Uterus (tissue), 4 donors: Measurements from ENCODE around the gene SEC63. TPM values are rescaled to one million over a fixed set of nuclear protein-coding genes. Genes with fewer than 3 reads are reported as not detected.

Experiments used
- DNase-seq, 2 donors: peaks; one replicate each; pipeline ENCODE4 v3.0.0-alpha.2; 2019 to 2020
- H3K27ac ChIP-seq, 2 donors: fragments of 200-600 bp; sonication (generic); 1 replicate in 1 of 2; 2 replicates in 1 of 2; pipeline ENCODE4 v1.5.1; 2016 to 2018
- H3K27me3 ChIP-seq, 2 donors: fragments of 200-600 bp; sonication (generic); one replicate each; pipeline ENCODE4 v1.5.1; 2018 to 2019; ENCODE audit warnings: control low read depth in 1 of 2
- H3K36me3 ChIP-seq, 2 donors: fragments of 200-600 bp; sonication (generic); one replicate each; pipeline ENCODE4 v1.5.1; 2019; ENCODE audit warnings: control low read depth in 1 of 2
- H3K4me1 ChIP-seq, 2 donors: fragments of 200-600 bp; sonication (generic); one replicate each; pipeline ENCODE4 v1.5.1; 2018 to 2019; ENCODE audit warnings: control low read depth in 1 of 2
- H3K4me3 ChIP-seq, 2 donors: fragments of 200-600 bp; sonication (generic); 1 replicate in 1 of 2; 2 replicates in 1 of 2; pipeline ENCODE4 v1.5.1; 2018 to 2019; ENCODE audit warnings: mild to moderate bottlenecking in 1 of 2
- H3K9me3 ChIP-seq, 2 donors: fragments of 200-600 bp; sonication (generic); one replicate each; pipeline ENCODE4 v1.5.1; 2019; ENCODE audit warnings: control low read depth in 1 of 2
- POLR2A ChIP-seq, 2 donors: fragments of 450-650 bp; IDR thresholded peaks; one replicate each; pipeline ENCODE4 v1.6.1; 2016; ENCODE audit warnings: antibody characterized with exemption in 2 of 2, mild to moderate bottlenecking in 1 of 2, moderate library complexity in 1 of 2
- intact Hi-C: fragments of 100-400 bp; cut with DNase I; formaldehyde crosslinking; loops from one replicate; pipeline ENCODE4 v1.15.1; 2023; ENCODE audit warnings: low total_unique reads
- small RNA-seq: library from RNA; depleted of rRNA; stranded (forward); fragments of <200 nt; gene quantifications from one replicate; pipeline ENCODE3, GENCODE V24; 2016
- total RNA-seq, 4 donors: library from RNA; depleted of rRNA in 3 of 4; stranded (reverse); fragments of >200 nt in 3 of 4; gene quantifications; one replicate each; pipeline versions ENCODE4 v1.1.0 to v1.2.4, GENCODE V29; 2014 to 2023
- TF ChIP-seq, protein P1 (sequence below), 4 experiments: fragments of 200-600 bp in 2 of 4; fragments of 450-650 bp in 2 of 4; sonication (generic) in 2 of 4; IDR thresholded peaks; one replicate each; pipeline ENCODE4 v1.5.1; 2016 to 2019; ENCODE audit warnings: antibody characterized with exemption in 4 of 4, mild to moderate bottlenecking in 2 of 4, moderate library complexity in 1 of 4
- donor health status: DM: yes; HTN: yes; CAD: no.

Gene SEC63
- total RNA-seq, 4 donors from 2014 or later, result 24.8 to 134 (median 44.4) TPM

DNA sequence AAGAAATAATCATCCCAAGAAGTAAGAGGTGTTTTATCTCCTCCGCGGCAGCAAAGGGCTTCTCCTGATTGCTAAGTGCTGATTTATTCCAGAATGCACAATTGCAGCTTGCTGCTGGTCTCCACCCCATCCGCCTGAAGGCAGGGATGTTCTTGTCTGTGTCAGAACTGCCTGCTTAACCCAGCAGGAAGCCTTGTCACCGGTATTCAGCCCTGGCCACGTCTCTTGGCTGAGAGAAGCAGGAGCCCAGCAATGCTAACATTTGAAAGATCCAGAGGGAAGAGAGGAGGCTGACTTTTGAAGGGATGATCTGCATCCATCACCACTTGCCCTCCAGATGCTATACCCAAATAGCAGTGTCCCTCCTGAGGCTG, 138.1 kb downstream of the SEC63 start:
- H3K27ac ChIP-seq, result no peak overlapping the region
- no peak for DNase-seq
- H3K27me3 ChIP-seq, result no peaks in the 10 kb centered on the region
- intact Hi-C loops, result loop anchor here (2.0 kb wide), 1 partner anchor 17 kb away; no protein-coding TSS in a partner anchor
- H3K36me3 ChIP-seq, result no peaks in the 10 kb centered on the region
- H3K4me1 ChIP-seq, result no peaks in the 10 kb centered on the region
- TF ChIP-seq, protein P1, sequence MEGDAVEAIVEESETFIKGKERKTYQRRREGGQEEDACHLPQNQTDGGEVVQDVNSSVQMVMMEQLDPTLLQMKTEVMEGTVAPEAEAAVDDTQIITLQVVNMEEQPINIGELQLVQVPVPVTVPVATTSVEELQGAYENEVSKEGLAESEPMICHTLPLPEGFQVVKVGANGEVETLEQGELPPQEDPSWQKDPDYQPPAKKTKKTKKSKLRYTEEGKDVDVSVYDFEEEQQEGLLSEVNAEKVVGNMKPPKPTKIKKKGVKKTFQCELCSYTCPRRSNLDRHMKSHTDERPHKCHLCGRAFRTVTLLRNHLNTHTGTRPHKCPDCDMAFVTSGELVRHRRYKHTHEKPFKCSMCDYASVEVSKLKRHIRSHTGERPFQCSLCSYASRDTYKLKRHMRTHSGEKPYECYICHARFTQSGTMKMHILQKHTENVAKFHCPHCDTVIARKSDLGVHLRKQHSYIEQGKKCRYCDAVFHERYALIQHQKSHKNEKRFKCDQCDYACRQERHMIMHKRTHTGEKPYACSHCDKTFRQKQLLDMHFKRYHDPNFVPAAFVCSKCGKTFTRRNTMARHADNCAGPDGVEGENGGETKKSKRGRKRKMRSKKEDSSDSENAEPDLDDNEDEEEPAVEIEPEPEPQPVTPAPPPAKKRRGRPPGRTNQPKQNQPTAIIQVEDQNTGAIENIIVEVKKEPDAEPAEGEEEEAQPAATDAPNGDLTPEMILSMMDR (IDR thresholded peaks at IDR 0.05), result no peak
- TF ChIP-seq POLR2A (IDR thresholded peaks at IDR 0.05), result no peak
- no peaks in the 10 kb centered on the region for H3K9me3 ChIP-seq
- H3K4me3 ChIP-seq, result no peak overlapping the region

DNA sequence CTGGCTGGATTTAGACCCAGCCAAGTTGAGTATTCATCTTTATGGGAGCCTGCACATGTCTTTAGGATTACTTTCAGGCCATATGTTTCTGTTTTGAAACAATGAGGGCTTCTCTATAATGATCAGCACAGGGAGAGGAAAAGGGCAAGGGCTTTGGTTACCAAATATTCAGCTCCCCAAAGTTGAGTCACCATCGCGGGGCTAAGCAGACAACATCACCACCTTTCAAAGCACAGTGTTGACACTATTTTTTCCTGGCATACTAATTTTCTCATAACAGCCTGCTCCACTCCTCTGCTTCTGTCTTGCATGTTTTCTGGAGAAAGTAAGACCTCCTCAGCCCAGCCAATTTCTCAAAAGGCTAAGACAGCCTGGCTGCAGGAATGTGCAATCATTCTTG, 138.8 kb downstream of the SEC63 start:
- intact Hi-C loops, result loop anchor here (2.0 kb wide), 1 partner anchor 18 kb away; no protein-coding TSS in a partner anchor
- no peaks in the 10 kb centered on the region for H3K27me3 ChIP-seq
- no peak for DNase-seq
- H3K4me1 ChIP-seq, result no peaks in the 10 kb centered on the region
- H3K36me3 ChIP-seq, result no peaks in the 10 kb centered on the region
- no peaks in the 10 kb centered on the region for H3K9me3 ChIP-seq
- H3K27ac ChIP-seq, result no peak overlapping the region
- TF ChIP-seq POLR2A (IDR thresholded peaks at IDR 0.05), result no peak
- TF ChIP-seq, protein P1 (IDR thresholded peaks at IDR 0.05), result no peak
- no peak overlapping the region for H3K4me3 ChIP-seq

DNA sequence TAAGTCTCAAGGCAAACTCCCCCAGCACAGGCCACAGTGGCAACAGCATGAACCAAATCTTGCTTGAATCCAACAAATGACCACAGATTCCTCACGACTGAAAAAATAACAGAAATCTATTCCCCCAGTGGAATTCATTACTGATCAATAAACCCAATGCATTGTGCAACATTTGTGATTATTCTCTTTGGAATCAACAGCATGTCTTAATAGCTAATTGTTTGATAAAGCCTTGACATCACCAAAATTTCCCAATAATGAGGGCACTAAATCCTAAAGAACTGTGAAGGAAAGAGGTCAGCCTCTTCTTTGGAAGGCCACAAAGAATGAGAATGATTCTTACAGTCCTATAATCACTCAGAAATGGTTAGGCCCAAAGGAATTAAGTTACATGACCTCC, 139.7 kb downstream of the SEC63 start:
- no peaks in the 10 kb centered on the region for H3K4me1 ChIP-seq
- DNase-seq, result no peak
- no peaks in the 10 kb centered on the region for H3K27me3 ChIP-seq
- H3K4me3 ChIP-seq, result no peak overlapping the region
- no peaks in the 10 kb centered on the region for H3K36me3 ChIP-seq
- H3K27ac ChIP-seq, result no peak overlapping the region
- intact Hi-C loops, result loop anchor here (2.0 kb wide), 1 partner anchor 19 kb away; no protein-coding TSS in a partner anchor
- TF ChIP-seq POLR2A (IDR thresholded peaks at IDR 0.05), result no peak
- TF ChIP-seq, protein P1 (IDR thresholded peaks at IDR 0.05), result no peak
- H3K9me3 ChIP-seq, result no peaks in the 10 kb centered on the region

DNA sequence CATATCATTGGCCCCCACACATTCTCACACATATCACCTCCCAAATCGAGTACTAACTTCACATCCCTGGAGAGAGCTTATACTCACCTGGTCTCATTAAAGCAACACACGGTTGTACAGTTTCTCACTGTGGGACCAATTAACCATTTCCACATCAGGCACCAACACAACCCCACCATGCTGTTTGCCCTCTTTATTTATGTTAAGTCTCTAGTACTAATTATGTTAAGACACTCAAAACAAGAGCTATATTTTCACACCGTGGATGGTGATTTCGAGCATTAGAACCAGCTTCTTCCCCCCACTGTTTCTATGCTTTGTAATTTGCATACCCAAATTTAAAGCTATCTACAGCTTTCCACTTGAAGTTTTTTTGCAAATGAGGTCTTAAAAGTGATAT, 140.2 kb downstream of the SEC63 start:
- Histone ChIP-seq H3K4me3 (no peak overlapping the region), H3K9me3 (no peaks in the 10 kb centered on the region), H3K27me3 (no peaks in the 10 kb centered on the region), H3K36me3 (no peaks in the 10 kb centered on the region), H3K4me1 (no peaks in the 10 kb centered on the region), H3K27ac (no peak overlapping the region)
- intact Hi-C loops, result loop anchor here (2.0 kb wide), 1 partner anchor 19 kb away; no protein-coding TSS in a partner anchor
- no peak for DNase-seq
- TF ChIP-seq, protein P1 (IDR thresholded peaks at IDR 0.05), result no peak
- no peak for TF ChIP-seq POLR2A (IDR thresholded peaks at IDR 0.05)

Small RNAs within 50 kb of the gene (small RNA-seq; reads per million reads assigned to genes)
- gene MTHFD2P3 (not detected), gene RF00045 (not detected), gene RNU6-437P (not detected)

Other genes with a start within 250 kb of the SEC63 start
- gene SCML4, start 133.9 kb downstream of the SEC63 start, total RNA-seq, result under 1 TPM in 2 of 4 donors, not detected in 2; 0.14 to 0.18 TPM
- 10 to 100 TPM; 26.2 to 92.5 (median 53.7) TPM for gene OSTM1, start 116.5 kb upstream of the SEC63 start, total RNA-seq
- gene NR2E1, start 207.8 kb upstream of the SEC63 start, total RNA-seq, result not detected